Testis (tissue), 2 donors: Measurements from ENCODE around the gene ALK.

Experiments used
- POLR2A ChIP-seq: fragments of 450-650 bp; IDR thresholded peaks from one replicate; pipeline ENCODE4 v1.6.1; 2017; ENCODE audit warnings: antibody characterized with exemption, mild to moderate bottlenecking, moderate library complexity
- TF ChIP-seq, protein P1 (sequence below), 3 experiments: fragments of 450-650 bp in 2 of 3; fragments of 200-600 bp in 1 of 3; sonication (generic) in 1 of 3; IDR thresholded peaks; one replicate each; pipeline ENCODE4 v1.5.1; 2016 to 2019; ENCODE audit warnings: antibody characterized with exemption in 3 of 3, mild to moderate bottlenecking in 2 of 3, moderate library complexity in 1 of 3

DNA sequence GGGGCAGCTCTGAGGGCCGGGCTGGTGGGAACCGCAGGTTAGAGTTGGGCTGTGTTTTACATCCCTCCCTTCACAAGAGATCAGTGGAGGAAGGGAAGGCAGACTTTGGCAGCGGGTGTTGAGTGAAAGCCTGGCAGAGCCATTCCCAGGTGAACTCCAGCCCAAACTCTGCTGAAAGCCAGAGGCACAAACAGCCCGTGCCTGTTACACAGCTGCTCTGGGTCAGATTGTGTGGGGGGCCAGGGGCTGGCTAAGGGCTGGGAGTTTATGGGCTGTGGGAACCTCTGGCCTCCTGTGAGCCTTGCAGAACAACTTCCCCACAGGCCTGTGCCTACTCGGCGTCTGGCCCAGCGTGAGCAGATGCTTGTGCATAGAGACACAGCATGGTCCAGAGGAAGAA, 519.4 kb downstream of the ALK start:
- TF ChIP-seq, protein P1, sequence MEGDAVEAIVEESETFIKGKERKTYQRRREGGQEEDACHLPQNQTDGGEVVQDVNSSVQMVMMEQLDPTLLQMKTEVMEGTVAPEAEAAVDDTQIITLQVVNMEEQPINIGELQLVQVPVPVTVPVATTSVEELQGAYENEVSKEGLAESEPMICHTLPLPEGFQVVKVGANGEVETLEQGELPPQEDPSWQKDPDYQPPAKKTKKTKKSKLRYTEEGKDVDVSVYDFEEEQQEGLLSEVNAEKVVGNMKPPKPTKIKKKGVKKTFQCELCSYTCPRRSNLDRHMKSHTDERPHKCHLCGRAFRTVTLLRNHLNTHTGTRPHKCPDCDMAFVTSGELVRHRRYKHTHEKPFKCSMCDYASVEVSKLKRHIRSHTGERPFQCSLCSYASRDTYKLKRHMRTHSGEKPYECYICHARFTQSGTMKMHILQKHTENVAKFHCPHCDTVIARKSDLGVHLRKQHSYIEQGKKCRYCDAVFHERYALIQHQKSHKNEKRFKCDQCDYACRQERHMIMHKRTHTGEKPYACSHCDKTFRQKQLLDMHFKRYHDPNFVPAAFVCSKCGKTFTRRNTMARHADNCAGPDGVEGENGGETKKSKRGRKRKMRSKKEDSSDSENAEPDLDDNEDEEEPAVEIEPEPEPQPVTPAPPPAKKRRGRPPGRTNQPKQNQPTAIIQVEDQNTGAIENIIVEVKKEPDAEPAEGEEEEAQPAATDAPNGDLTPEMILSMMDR (IDR thresholded peaks at IDR 0.05), result no peak
- TF ChIP-seq POLR2A, result no peak
